H9 (cell line): ENCODE results near the gene B3GLCT. TPM values are rescaled to one million over a fixed set of nuclear protein-coding genes. Genes with fewer than 3 reads are reported as not detected.

Experiments used
- DNase-seq: peaks from one replicate; pipeline ENCODE4 v3.0.0-alpha.2; 2017
- H2AFZ ChIP-seq: one replicate; pipeline ENCODE4 v1.6.1; 2013; ENCODE audit warnings: mild to moderate bottlenecking, low read length, control low read depth, moderate library complexity
- H2AK5ac ChIP-seq: 2 replicates; pipeline ENCODE4 v1.6.1; 2013; ENCODE audit warnings: low read length, control low read depth, mixed read lengths; ENCODE audit not compliant: insufficient read length
- H2BK120ac ChIP-seq: one replicate; pipeline ENCODE4 v1.6.1; 2013; ENCODE audit warnings: low read depth, mild to moderate bottlenecking, low read length, control low read depth, inconsistent platforms; ENCODE audit not compliant: poor library complexity, severe bottlenecking
- H2BK12ac ChIP-seq: 2 replicates; pipeline ENCODE4 v1.6.1; 2013; ENCODE audit warnings: low read length, control low read depth, mixed read lengths, low read depth; ENCODE audit not compliant: insufficient read length
- H2BK15ac ChIP-seq: 2 replicates; pipeline ENCODE4 v1.6.1; 2013; ENCODE audit warnings: low read depth, low read length, control low read depth
- H2BK20ac ChIP-seq: one replicate; pipeline ENCODE4 v1.6.1; 2013; ENCODE audit warnings: low read depth, mild to moderate bottlenecking, low read length, control low read depth, inconsistent platforms; ENCODE audit not compliant: poor library complexity, severe bottlenecking
- H2BK5ac ChIP-seq: 2 replicates; pipeline ENCODE4 v1.6.1; 2013; ENCODE audit warnings: low read length, control low read depth, mixed read lengths; ENCODE audit not compliant: insufficient read length
- H3K14ac ChIP-seq: 2 replicates; pipeline ENCODE4 v1.6.1; 2013; ENCODE audit warnings: low read length, control low read depth; ENCODE audit not compliant: insufficient read depth
- H3K18ac ChIP-seq: 2 replicates; pipeline ENCODE4 v1.6.1; 2013; ENCODE audit warnings: low read depth, mild to moderate bottlenecking, mixed read lengths, low read length, control low read depth; ENCODE audit not compliant: insufficient read length
- H3K23ac ChIP-seq: 2 replicates; pipeline ENCODE4 v1.6.1; 2013; ENCODE audit warnings: low read length, control low read depth, mixed read lengths, low read depth; ENCODE audit not compliant: insufficient read length
- H3K23me2 ChIP-seq: 2 replicates; pipeline ENCODE4 v1.6.1; 2013; ENCODE audit warnings: low read depth, mild to moderate bottlenecking, mixed read lengths, low read length, control low read depth; ENCODE audit not compliant: insufficient read length, poor library complexity, severe bottlenecking
- H3K27ac ChIP-seq: 2 replicates; pipeline ENCODE4 v1.5.1; 2013; ENCODE audit warnings: low read length, control low read depth, mixed read lengths, low read depth; ENCODE audit not compliant: insufficient read length
- H3K27me3 ChIP-seq: 2 replicates; pipeline ENCODE4 v1.6.1; 2013; ENCODE audit warnings: low read length, control low read depth, inconsistent platforms; ENCODE audit not compliant: insufficient read depth
- H3K4ac ChIP-seq: 2 replicates; pipeline ENCODE4 v1.6.1; 2013; ENCODE audit warnings: low read depth, mild to moderate bottlenecking, control low read depth, inconsistent platforms, low read length, moderate library complexity
- H3K4me1 ChIP-seq: 2 replicates; pipeline ENCODE4 v1.6.1; 2013; ENCODE audit warnings: low read length, control low read depth, inconsistent platforms; ENCODE audit not compliant: insufficient read depth
- H3K4me2 ChIP-seq: 2 replicates; pipeline ENCODE4 v1.6.1; 2013; ENCODE audit warnings: low read length, control low read depth, mixed read lengths; ENCODE audit not compliant: insufficient read length, insufficient read depth
- H3K56ac ChIP-seq: 2 replicates; pipeline ENCODE4 v1.6.1; 2013; ENCODE audit warnings: low read depth, mild to moderate bottlenecking, mixed read lengths, low read length, control low read depth; ENCODE audit not compliant: insufficient read length
- H3K79me1 ChIP-seq: 2 replicates; pipeline ENCODE4 v1.6.1; 2013; ENCODE audit warnings: low read depth, mild to moderate bottlenecking, moderate library complexity, low read length, control low read depth, inconsistent platforms; ENCODE audit not compliant: insufficient read depth, poor library complexity, severe bottlenecking
- H3K79me2 ChIP-seq: 2 replicates; pipeline ENCODE4 v1.6.1; 2013; ENCODE audit warnings: low read length, control low read depth, inconsistent platforms; ENCODE audit not compliant: insufficient read depth
- H3K9ac ChIP-seq: 2 replicates; pipeline ENCODE4 v1.6.1; 2013; ENCODE audit warnings: low read length, control low read depth, mixed read lengths; ENCODE audit not compliant: insufficient read length; ENCODE audit errors: extremely low read depth
- H3K9me3 ChIP-seq: one replicate; pipeline ENCODE4 v1.6.1; 2013; ENCODE audit warnings: low read depth, low read length, inconsistent platforms; ENCODE audit not compliant: control insufficient read depth
- H3T11ph ChIP-seq: one replicate; pipeline ENCODE4 v1.6.1; 2013; ENCODE audit warnings: mild to moderate bottlenecking, low read length, control low read depth, inconsistent platforms
- H4K20me1 ChIP-seq: one replicate; pipeline ENCODE4 v1.6.1; 2013; ENCODE audit not compliant: control insufficient read depth, insufficient read length, insufficient read depth
- H4K5ac ChIP-seq: 2 replicates; pipeline ENCODE4 v1.6.1; 2013; ENCODE audit warnings: low read depth, mild to moderate bottlenecking, mixed read lengths, low read length, control low read depth; ENCODE audit not compliant: insufficient read length
- H4K8ac ChIP-seq: replicated peaks from 2 replicates; pipeline ENCODE4 v1.6.1; 2013; ENCODE audit warnings: low read length, control low read depth, mixed read lengths, low read depth; ENCODE audit not compliant: insufficient read length
- H4K91ac ChIP-seq: 2 replicates; pipeline ENCODE4 v1.6.1; 2013; ENCODE audit warnings: low read depth, mild to moderate bottlenecking, moderate library complexity, mixed read lengths, low read length, control low read depth; ENCODE audit not compliant: insufficient read length
- H3K27ac Mint-ChIP-seq, 3 experiments: 2 replicates in 2 of 3; 3 replicates in 1 of 3; pipeline ENCODE4 v1.8.0; 2020 to 2021; ENCODE audit warnings: mixed read lengths in 3 of 3, mild to moderate bottlenecking in 1 of 3, moderate library complexity in 1 of 3
- H3K27me3 Mint-ChIP-seq: 2 replicates; pipeline ENCODE4 v1.8.0; 2021; ENCODE audit warnings: low read depth, mild to moderate bottlenecking, moderate library complexity, mixed read lengths
- H3K36me3 Mint-ChIP-seq, 3 experiments: 2 replicates in 2 of 3; 3 replicates in 1 of 3; pipeline ENCODE4 v1.8.0; 2020 to 2021; ENCODE audit warnings: low read depth in 3 of 3, mixed read lengths in 3 of 3; ENCODE audit not compliant: insufficient read depth in 1 of 3
- H3K4me1 Mint-ChIP-seq, 2 experiments: 2 replicates each; pipeline ENCODE4 v1.8.0; 2020; ENCODE audit warnings: mixed read lengths in 2 of 2
- H3K4me3 Mint-ChIP-seq, 2 experiments: 2 replicates in 1 of 2; 3 replicates in 1 of 2; pipeline ENCODE4 v1.8.0; 2020 to 2021; ENCODE audit warnings: mild to moderate bottlenecking in 2 of 2, mixed read lengths in 2 of 2, moderate library complexity in 1 of 2
- H3K9me3 Mint-ChIP-seq, 2 experiments: 2 replicates in 1 of 2; 3 replicates in 1 of 2; pipeline ENCODE4 v1.8.0; 2020; ENCODE audit warnings: mild to moderate bottlenecking in 2 of 2, mixed read lengths in 2 of 2, moderate library complexity in 1 of 2
- CTCF ChIP-seq: fragments of 200-600 bp; sonication (generic); conservative IDR thresholded peaks from 3 replicates; pipeline ENCODE4 v1.8.0; 2021; ENCODE audit warnings: antibody characterized with exemption, mild to moderate bottlenecking
- WGBS: extraction: QIAGEN DNeasy Blood & Tissue Kit; methylation state at CpG from one replicate; pipeline ENCODE4 v1.1.7; 2013; ENCODE audit warnings: missing lambda C conversion rate, low lambda C conversion rate, mixed read lengths; ENCODE audit not compliant: insufficient read length; ENCODE audit errors: extremely low coverage; 5-methylcytosine and 5-hydroxymethylcytosine counted together
- total RNA-seq: library from RNA; stranded (reverse); gene quantifications from 2 replicates; pipeline ENCODE4 v1.2.1, GENCODE V29; 2021

Gene B3GLCT
- total RNA-seq, 1 experiment from 2014 or later: 5.4 TPM

- Histone ChIP-seq H4K8ac (no peak overlapping the region), H3K14ac (no peak overlapping the region), H3K79me1 (no peaks in the 10 kb centered on the region), H3K4me1 (no peaks in the 10 kb centered on the region), H2AK5ac (no peak overlapping the region), H2BK5ac (no peak overlapping the region), H2AFZ (no peak overlapping the region), H3K79me2 (no peaks in the 10 kb centered on the region), H2BK20ac (no peak overlapping the region), H3K23ac (no peak overlapping the region), H2BK12ac (no peak overlapping the region), H4K91ac (no peak overlapping the region), H3K56ac (no peak overlapping the region), H3K18ac (no peak overlapping the region), H3T11ph (no peak overlapping the region), H2BK15ac (no peak overlapping the region), H3K4me2 (no peak overlapping the region), H3K9me3 (no peaks in the 10 kb centered on the region), H3K9ac (no peak overlapping the region), H3K23me2 (no peaks in the 10 kb centered on the region), H2BK120ac (no peak overlapping the region), H4K5ac (no peak overlapping the region), H3K27me3 (no peaks in the 10 kb centered on the region), H4K20me1 (no peaks in the 10 kb centered on the region), H3K4ac (no peak overlapping the region), H3K27ac (no peak overlapping the region)
- no peaks in the 10 kb centered on the region for H3K4me1 Mint-ChIP-seq
- no peaks in the 10 kb centered on the region for H3K36me3 Mint-ChIP-seq
- DNase-seq: no peak
- no peak for TF ChIP-seq CTCF
- no peaks in the 10 kb centered on the region for H3K9me3 Mint-ChIP-seq
- H3K27ac Mint-ChIP-seq: no peak overlapping the region
- WGBS: no CpG with 5 or more reads among the region's 3 CpGs
- no peak overlapping the region for H3K4me3 Mint-ChIP-seq
- H3K27me3 Mint-ChIP-seq: peaks cover 3% of the 10 kb centered on the region; the same call in 1 of the 2 replicates
Observed at GRCh38 chr13:31374682-31375081, 174.9 kb downstream of the B3GLCT start.
